H1 (cell line): ENCODE data around the gene MBNL2. TPM values are rescaled to one million over a fixed set of nuclear protein-coding genes. Genes with fewer than 3 reads are reported as not detected.

Experiments
- CTCF ChIA-PET: fragments of 300-600 bp; sonication (Branson Sonifier 250); formaldehyde crosslinking; loops from one replicate; lab custom pipeline; 2021; ENCODE audit not compliant: partially characterized antibody; lab: Charles Lee
- POLR2A ChIA-PET: fragments of 300-600 bp; sonication (Branson Sonifier 250); formaldehyde crosslinking; loops from one replicate; lab custom pipeline; 2021; ENCODE audit warnings: inconsistent platforms; ENCODE audit not compliant: partially characterized antibody; lab: Charles Lee
- DNase-seq, 2 experiments: peaks; one replicate each; pipeline versions ENCODE4 v3.0.0 to v3.0.0-alpha.2; 2010 to 2022; ENCODE audit warnings: low spot score in 2 of 2, low read depth in 1 of 2, mixed read lengths in 1 of 2
- FAIRE-seq: peaks from 2 replicates; lab custom pipeline; 2011; peaks lifted over from hg19 to GRCh38; lab: Jason Lieb, UNC
- H2AFZ ChIP-seq: 2 replicates; pipeline ENCODE4 v1.8.1; 2012; ENCODE audit warnings: low read length, inconsistent platforms
- H2AK5ac ChIP-seq: 2 replicates; pipeline ENCODE4 v1.6.1; 2013; ENCODE audit warnings: low read depth, low read length
- H2BK120ac ChIP-seq: replicated peaks from 2 replicates; pipeline ENCODE3; 2013; ENCODE audit warnings: low read depth, low read length, inconsistent platforms
- H2BK12ac ChIP-seq: 2 replicates; pipeline ENCODE4 v1.6.1; 2013; ENCODE audit warnings: low read depth, low read length
- H2BK15ac ChIP-seq: 2 replicates; pipeline ENCODE4 v1.6.1; 2013; ENCODE audit warnings: low read length
- H2BK20ac ChIP-seq: 2 replicates; pipeline ENCODE4 v1.6.1; 2013; ENCODE audit warnings: low read length
- H2BK5ac ChIP-seq: 2 replicates; pipeline ENCODE4 v1.6.1; 2013; ENCODE audit warnings: low read depth, low read length
- H3K14ac ChIP-seq: 2 replicates; pipeline ENCODE4 v1.6.1; 2013; ENCODE audit warnings: inconsistent platforms; ENCODE audit not compliant: insufficient read length
- H3K18ac ChIP-seq: 2 replicates; pipeline ENCODE4 v1.6.1; 2013; ENCODE audit warnings: low read length; ENCODE audit errors: extremely low read depth
- H3K23ac ChIP-seq: 2 replicates; pipeline ENCODE4 v1.6.1; 2013; ENCODE audit warnings: inconsistent platforms; ENCODE audit not compliant: insufficient read length
- H3K23me2 ChIP-seq: 2 replicates; pipeline ENCODE4 v1.6.1; 2013; ENCODE audit warnings: low read depth, low read length
- H3K27ac ChIP-seq: 2 replicates; pipeline ENCODE4 v1.6.1; 2011; ENCODE audit warnings: low read depth, low read length, inconsistent platforms
- H3K27me3 ChIP-seq, 4 experiments: replicated peaks in 1 of 4; 1 replicate in 1 of 4; 2 replicates in 3 of 4; pipeline versions ENCODE4 v1.6.1 to v1.8.1; 2011 to 2013; ENCODE audit warnings: low read length in 3 of 4, mild to moderate bottlenecking in 3 of 4, inconsistent platforms in 2 of 4, mixed read lengths in 2 of 4, moderate library complexity in 1 of 4; ENCODE audit not compliant: control insufficient read depth in 3 of 4, insufficient read depth in 3 of 4; ENCODE audit errors: extremely low read depth in 1 of 4
- H3K36me3 ChIP-seq, 4 experiments: 2 replicates each; pipeline versions ENCODE4 v1.6.1 to v1.8.1; 2011 to 2013; ENCODE audit warnings: mild to moderate bottlenecking in 4 of 4, low read length in 3 of 4, moderate library complexity in 2 of 4, control low read depth in 1 of 4, inconsistent platforms in 1 of 4; ENCODE audit not compliant: insufficient read depth in 4 of 4, control insufficient read depth in 2 of 4
- H3K4ac ChIP-seq: replicated peaks from 2 replicates; pipeline ENCODE3; 2013; ENCODE audit warnings: low read length, low read depth, mixed read lengths, inconsistent platforms; ENCODE audit not compliant: insufficient read length
- H3K4me1 ChIP-seq, 4 experiments: replicated peaks in 1 of 4; 1 replicate in 1 of 4; 2 replicates in 3 of 4; pipeline versions ENCODE4 v1.6.1 to v1.8.1; 2011 to 2013; ENCODE audit warnings: low read length in 3 of 4, inconsistent platforms in 2 of 4, mixed read lengths in 1 of 4; ENCODE audit not compliant: insufficient read depth in 4 of 4, control insufficient read depth in 3 of 4
- H3K4me2 ChIP-seq, 2 experiments: 2 replicates each; pipeline versions ENCODE4 v1.6.1 to v1.8.1; 2011 to 2013; ENCODE audit warnings: low read depth in 2 of 2, low read length in 2 of 2, control low read depth in 1 of 2, inconsistent platforms in 1 of 2, mild to moderate bottlenecking in 1 of 2; ENCODE audit not compliant: insufficient read depth in 1 of 2
- H3K4me3 ChIP-seq, 4 experiments: fragments of 200-600, 300-600 bp in 1 of 4; sonication (generic), shearing (Covaris generic), sonication (Bioruptor Twin) in 1 of 4; 2 replicates each; pipeline versions ENCODE4 v1.5.1 to v1.8.1; 2011 to 2016; ENCODE audit warnings: low read length in 4 of 4, low read depth in 3 of 4, control low read depth in 2 of 4, inconsistent platforms in 2 of 4, mild to moderate bottlenecking in 2 of 4, mixed read lengths in 1 of 4, moderate library complexity in 1 of 4; ENCODE audit not compliant: insufficient read depth in 2 of 4; ENCODE audit errors: extremely low read depth in 1 of 4
- H3K56ac ChIP-seq: replicated peaks from 2 replicates; pipeline ENCODE3; 2013; ENCODE audit warnings: low read depth, mild to moderate bottlenecking, mixed read lengths, low read length, inconsistent platforms; ENCODE audit not compliant: insufficient read length
- H3K79me1 ChIP-seq: 2 replicates; pipeline ENCODE4 v1.6.1; 2013; ENCODE audit warnings: low read depth, low read length, control low read depth
- H3K79me2 ChIP-seq, 2 experiments: 2 replicates each; pipeline versions ENCODE4 v1.6.1 to v1.8.1; 2012 to 2013; ENCODE audit warnings: low read length in 2 of 2, mild to moderate bottlenecking in 2 of 2, inconsistent platforms in 1 of 2; ENCODE audit not compliant: insufficient read depth in 2 of 2, control insufficient read depth in 1 of 2
- H3K9ac ChIP-seq, 4 experiments: replicated peaks in 1 of 4; 1 replicate in 1 of 4; 2 replicates in 3 of 4; pipeline versions ENCODE4 v1.6.1 to v1.8.1; 2011 to 2013; ENCODE audit warnings: low read depth in 3 of 4, low read length in 3 of 4, control low read depth in 2 of 4, mild to moderate bottlenecking in 2 of 4, moderate library complexity in 2 of 4, inconsistent platforms in 1 of 4; ENCODE audit errors: extremely low read depth in 1 of 4
- H3K9me3 ChIP-seq, 2 experiments: 2 replicates each; pipeline versions ENCODE4 v1.6.1 to v1.8.1; 2012 to 2013; ENCODE audit warnings: mild to moderate bottlenecking in 2 of 2, moderate library complexity in 2 of 2, control low read depth in 1 of 2, inconsistent platforms in 1 of 2, low read depth in 1 of 2, low read length in 1 of 2, mixed read lengths in 1 of 2; ENCODE audit not compliant: insufficient read depth in 2 of 2
- H4K20me1 ChIP-seq, 2 experiments: replicated peaks in 1 of 2; 2 replicates each; pipeline versions ENCODE3 to v1.8.1; 2011 to 2013; ENCODE audit warnings: inconsistent platforms in 2 of 2, low read length in 2 of 2, mild to moderate bottlenecking in 1 of 2; ENCODE audit not compliant: insufficient read depth in 2 of 2, control insufficient read depth in 1 of 2
- H4K5ac ChIP-seq: 2 replicates; pipeline ENCODE4 v1.6.1; 2013; ENCODE audit warnings: low read length, low read depth, mixed read lengths, inconsistent platforms; ENCODE audit not compliant: insufficient read length
- H4K8ac ChIP-seq: 2 replicates; pipeline ENCODE4 v1.8.0; 2013; ENCODE audit warnings: mild to moderate bottlenecking, moderate library complexity, low read length, inconsistent platforms; ENCODE audit not compliant: insufficient read depth; ENCODE audit errors: extremely low read depth
- H4K91ac ChIP-seq: replicated peaks from 2 replicates; pipeline ENCODE3; 2013; ENCODE audit warnings: low read length, mixed read lengths, inconsistent platforms; ENCODE audit not compliant: insufficient read length
- ATF2 ChIP-seq: IDR thresholded peaks from 2 replicates; pipeline ENCODE4 v1.6.1; 2012; ENCODE audit warnings: low read length, inconsistent platforms
- NANOG ChIP-seq: IDR thresholded peaks from 2 replicates; pipeline ENCODE4 v1.6.1; 2011; ENCODE audit warnings: low read length, low read depth, mild to moderate bottlenecking, inconsistent platforms; ENCODE audit not compliant: insufficient read depth, poor library complexity, severe bottlenecking
- TCF12 ChIP-seq: IDR thresholded peaks from 2 replicates; pipeline ENCODE4 v1.6.1; 2011; ENCODE audit warnings: low read depth, mild to moderate bottlenecking, low read length
- WGBS, 2 experiments: shearing (Covaris generic) in 1 of 2; methylation state at CpG; one replicate each; pipeline versions ENCODE4 v1.1.6 to v1.1.7; 2013 to 2015; ENCODE audit warnings: low lambda C conversion rate in 2 of 2, mixed read lengths in 2 of 2, inconsistent platforms in 1 of 2, low coverage in 1 of 2, missing lambda C conversion rate in 1 of 2; ENCODE audit not compliant: insufficient replicate concordance in 2 of 2, insufficient coverage in 1 of 2, insufficient read length in 1 of 2; ENCODE audit errors: extremely low coverage in 1 of 2, missing lambda C conversion rate in 1 of 2; 5-methylcytosine and 5-hydroxymethylcytosine counted together
- polyA plus RNA-seq, 7 experiments: library from polyadenylated mRNA; depleted of rRNA in 3 of 7; stranded (reverse) in 5 of 7; unstranded in 2 of 7; fragments of >200 nt in 5 of 7; fragments of 200-250 nt in 2 of 7; gene quantifications; 1 replicate in 5 of 7; 2 replicates in 1 of 7; 4 replicates in 1 of 7; pipeline versions ENCODE4 v1.2.1 to v1.2.3, GENCODE V29; 2011 to 2013; ENCODE audit warnings: missing spikeins in 2 of 7, mixed read lengths in 2 of 7
- total RNA-seq: library from RNA; stranded (reverse); fragmentation: NEBNext Ultra II Directional; extraction: Animal tissue kit (Norgen Biotek cat#: 25700); gene quantifications from 2 replicates; pipeline ENCODE4 v1.2.1, GENCODE V29; 2021

MBNL2 gene
- total and polyA plus RNA-seq, 2 of the 8 experiments (the other 6 are each of a cell fraction or from before 2014, with no cell fraction given) = 1.0 to 2.6 TPM

- no peaks in the 10 kb centered on the region for H3K23me2 ChIP-seq
- TF ChIP-seq ATF2 (no peak), NANOG (no peak), TCF12 (no peak)
- no peak overlapping the region for H4K91ac ChIP-seq
- no peak overlapping the region for H3K18ac ChIP-seq
- H3K4me2 ChIP-seq = no peak overlapping the region
- FAIRE-seq = no peak
- no peak overlapping the region for H4K5ac ChIP-seq
- H2BK20ac ChIP-seq = no peak overlapping the region
- H3K36me3 ChIP-seq = no peaks in the 10 kb centered on the region
- H3K79me2 ChIP-seq = no peaks in the 10 kb centered on the region
- CTCF ChIA-PET = no interaction called here
- no peak overlapping the region for H3K23ac ChIP-seq
- H4K8ac ChIP-seq = no peak overlapping the region
- H2AFZ ChIP-seq = no peak overlapping the region
- no peak overlapping the region for H3K14ac ChIP-seq
- no peak overlapping the region for H3K27ac ChIP-seq
- H3K4ac ChIP-seq = no peak overlapping the region
- H4K20me1 ChIP-seq = no peaks in the 10 kb centered on the region
- no peak overlapping the region for H2AK5ac ChIP-seq
- H3K4me3 ChIP-seq = no peak overlapping the region
- H2BK5ac ChIP-seq = no peak overlapping the region
- no peak overlapping the region for H2BK120ac ChIP-seq
- H3K56ac ChIP-seq = no peak overlapping the region
- no peak overlapping the region for H2BK15ac ChIP-seq
- H3K9me3 ChIP-seq = no peaks in the 10 kb centered on the region
- H2BK12ac ChIP-seq = no peak overlapping the region
- POLR2A ChIA-PET = no interaction called here
- DNase-seq = no peak
- no peaks in the 10 kb centered on the region for H3K4me1 ChIP-seq
- H3K79me1 ChIP-seq = no peaks in the 10 kb centered on the region
- no peaks in the 10 kb centered on the region for H3K27me3 ChIP-seq
- H3K9ac ChIP-seq = no peak overlapping the region
- 100% methylated on average over 1 of the region's 1 CpG; no CpG with 5 or more reads in 1 of the 2 experiments for WGBS, 2 experiments
These were observed 159.1 kb downstream of the MBNL2 start for GRCh38 chr13:97381189-97381588.
